Neuronal stem cell (in vitro differentiated cells): ENCODE results near the gene TMEM63C.

ENCODE experiments used
- DNase-seq: peaks from one replicate; pipeline ENCODE4 v3.0.0-alpha.2; 2013; ENCODE audit warnings: low spot score
- H2AFZ ChIP-seq: one replicate; pipeline ENCODE4 v1.6.1; 2013; ENCODE audit warnings: mild to moderate bottlenecking, low read length, inconsistent platforms
- H2AK5ac ChIP-seq: 2 replicates; pipeline ENCODE4 v1.6.1; 2013; ENCODE audit warnings: low read depth, mild to moderate bottlenecking, inconsistent platforms, low read length, moderate library complexity, mixed read lengths
- H2BK120ac ChIP-seq: 2 replicates; pipeline ENCODE4 v1.6.1; 2013; ENCODE audit warnings: low read depth, mild to moderate bottlenecking, inconsistent platforms, low read length, moderate library complexity, mixed read lengths
- H2BK12ac ChIP-seq: one replicate; pipeline ENCODE4 v1.6.1; 2013; ENCODE audit warnings: low read length, inconsistent platforms
- H2BK15ac ChIP-seq: 2 replicates; pipeline ENCODE4 v1.6.1; 2013; ENCODE audit warnings: mild to moderate bottlenecking, low read length, inconsistent platforms, mixed read lengths
- H2BK5ac ChIP-seq: one replicate; pipeline ENCODE4 v1.6.1; 2013; ENCODE audit warnings: inconsistent platforms, mild to moderate bottlenecking, low read length, moderate library complexity
- H3K14ac ChIP-seq: one replicate; pipeline ENCODE4 v1.6.1; 2013; ENCODE audit warnings: low read length, inconsistent platforms
- H3K18ac ChIP-seq: 2 replicates; pipeline ENCODE4 v1.6.1; 2013; ENCODE audit warnings: low read length, inconsistent platforms
- H3K23ac ChIP-seq: 2 replicates; pipeline ENCODE4 v1.6.1; 2013; ENCODE audit warnings: low read depth, mild to moderate bottlenecking, mixed read lengths, low read length, inconsistent platforms; ENCODE audit not compliant: poor library complexity
- H3K27ac ChIP-seq: replicated peaks from 3 replicates; pipeline ENCODE4 v1.5.1; 2013; ENCODE audit warnings: low read length, inconsistent platforms
- H3K27me3 ChIP-seq, 3 experiments: 2 replicates each; pipeline ENCODE4 v1.6.1; 2013; ENCODE audit warnings: low read length in 3 of 3, mild to moderate bottlenecking in 2 of 3, inconsistent platforms in 1 of 3, low read depth in 1 of 3, mixed read lengths in 1 of 3, moderate library complexity in 1 of 3; ENCODE audit not compliant: control insufficient read depth in 3 of 3, insufficient read depth in 3 of 3
- H3K36me3 ChIP-seq, 2 donors: replicated peaks in 1 of 2; 2 replicates each; pipeline ENCODE4 v1.6.1; 2013; ENCODE audit warnings: low read length in 2 of 2; ENCODE audit not compliant: control insufficient read depth in 2 of 2, insufficient read depth in 2 of 2
- H3K4ac ChIP-seq: 2 replicates; pipeline ENCODE4 v1.6.1; 2013; ENCODE audit warnings: inconsistent platforms, mild to moderate bottlenecking, low read length, moderate library complexity
- H3K4me1 ChIP-seq, 2 donors: 1 replicate in 1 of 2; 2 replicates in 1 of 2; pipeline ENCODE4 v1.6.1; 2013; ENCODE audit warnings: low read length in 2 of 2, low read depth in 1 of 2; ENCODE audit not compliant: control insufficient read depth in 2 of 2, insufficient read depth in 1 of 2
- H3K4me2 ChIP-seq: one replicate; pipeline ENCODE4 v1.6.1; 2013; ENCODE audit warnings: mild to moderate bottlenecking, low read length, inconsistent platforms; ENCODE audit not compliant: insufficient read depth, poor library complexity, severe bottlenecking
- H3K4me3 ChIP-seq, 2 donors: 2 replicates each; pipeline ENCODE4 v1.5.1; 2013; ENCODE audit warnings: low read length in 2 of 2, mild to moderate bottlenecking in 2 of 2, inconsistent platforms in 1 of 2, moderate library complexity in 1 of 2
- H3K79me1 ChIP-seq: one replicate; pipeline ENCODE4 v1.6.1; 2013; ENCODE audit warnings: low read depth, mild to moderate bottlenecking, inconsistent platforms, low read length, moderate library complexity
- H3K9ac ChIP-seq: one replicate; pipeline ENCODE4 v1.6.1; 2013; ENCODE audit warnings: mild to moderate bottlenecking, low read depth, low read length, inconsistent platforms; ENCODE audit not compliant: poor library complexity
- H3K9me3 ChIP-seq, 2 donors: replicated peaks in 1 of 2; 2 replicates each; pipeline versions ENCODE3 to v1.6.1; 2013; ENCODE audit warnings: low read length in 2 of 2, mild to moderate bottlenecking in 2 of 2, inconsistent platforms in 1 of 2, low read depth in 1 of 2, mixed read lengths in 1 of 2, moderate library complexity in 1 of 2; ENCODE audit not compliant: control insufficient read depth in 2 of 2, insufficient read depth in 1 of 2
- H4K8ac ChIP-seq: one replicate; pipeline ENCODE4 v1.6.1; 2013; ENCODE audit warnings: low read depth, mild to moderate bottlenecking, inconsistent platforms, low read length, moderate library complexity
- H4K91ac ChIP-seq: one replicate; pipeline ENCODE4 v1.6.1; 2013; ENCODE audit warnings: low read length, low read depth, mild to moderate bottlenecking, inconsistent platforms; ENCODE audit not compliant: poor library complexity
- WGBS, 2 donors: extraction: QIAGEN DNeasy Blood & Tissue Kit; methylation state at CpG; one replicate each; pipeline ENCODE4 v1.1.7; 2013; ENCODE audit warnings: missing lambda C conversion rate in 2 of 2, mixed read lengths in 1 of 2; ENCODE audit not compliant: insufficient read length in 2 of 2, insufficient replicate concordance in 1 of 2; ENCODE audit errors: extremely low coverage in 2 of 2; 5-methylcytosine and 5-hydroxymethylcytosine counted together

The TMEM63C gene

GRCh38 chr14:77246784-77247183 lies 65.2 kb downstream of the TMEM63C start:
- H2BK120ac ChIP-seq, result no peak overlapping the region
- H3K4me3 ChIP-seq, result no peak overlapping the region
- H3K4me1 ChIP-seq, result peaks cover 0 to 2% of the 10 kb centered on the region in 2 donors
- H4K8ac ChIP-seq, result no peak overlapping the region
- H3K79me1 ChIP-seq, result peaks cover 2% of the 10 kb centered on the region
- H3K4me2 ChIP-seq, result no peak overlapping the region
- no peak overlapping the region for H3K27ac ChIP-seq
- no CpG with 5 or more reads among the region's 1 CpG for WGBS, 2 donors
- H2AFZ ChIP-seq, result no peak overlapping the region
- H3K4ac ChIP-seq, result no peak overlapping the region
- no peak overlapping the region for H3K23ac ChIP-seq
- no peak overlapping the region for H3K18ac ChIP-seq
- H3K14ac ChIP-seq, result no peak overlapping the region
- no peak overlapping the region for H2BK5ac ChIP-seq
- H2AK5ac ChIP-seq, result no peak overlapping the region
- no peak overlapping the region for H2BK12ac ChIP-seq
- peaks cover 0 to 10% (median 0%) of the 10 kb centered on the region in 3 experiments for H3K27me3 ChIP-seq
- H2BK15ac ChIP-seq, result no peak overlapping the region
- peaks cover 0 to 2% of the 10 kb centered on the region in 2 donors for H3K9me3 ChIP-seq
- no peak for DNase-seq
- no peak overlapping the region for H3K9ac ChIP-seq
- no peak overlapping the region for H4K91ac ChIP-seq
- H3K36me3 ChIP-seq, result peaks cover 0 to 2% of the 10 kb centered on the region in 2 donors

DNA sequence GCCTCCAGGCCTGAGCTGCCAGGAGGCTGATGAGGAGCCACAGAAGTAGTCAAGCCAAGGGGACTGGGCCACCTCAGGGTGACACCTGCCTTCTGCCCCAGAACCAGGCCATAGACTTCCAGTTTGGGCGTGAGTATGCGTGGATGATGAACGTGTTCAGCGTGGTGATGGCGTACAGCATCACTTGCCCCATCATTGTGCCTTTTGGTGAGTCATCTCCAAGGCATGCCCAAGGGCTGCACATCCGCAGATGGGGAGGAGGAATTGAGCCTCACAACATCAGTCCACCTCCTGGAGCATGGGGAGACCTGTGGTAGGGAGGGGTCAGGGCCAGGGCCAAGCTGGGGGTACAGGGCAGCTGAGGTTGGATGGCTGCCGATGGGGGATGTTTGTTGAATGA lies 67.1 kb downstream of the TMEM63C start:
- peaks cover 0 to under 1% of the 10 kb centered on the region in 2 donors for H3K36me3 ChIP-seq
- no peak overlapping the region for H2AK5ac ChIP-seq
- no peak for DNase-seq
- H2BK120ac ChIP-seq, result no peak overlapping the region
- peaks cover 0 to under 1% of the 10 kb centered on the region in 2 donors for H3K9me3 ChIP-seq
- H3K4ac ChIP-seq, result no peak overlapping the region
- no peak overlapping the region for H3K23ac ChIP-seq
- peak overlapping the region; percentile 21 for H3K18ac ChIP-seq
- no CpG with 5 or more reads among the region's 7 CpGs for WGBS, 2 donors
- peak overlapping the region in 1 of 2 donors; percentile 62 for H3K4me3 ChIP-seq
- no peak overlapping the region for H4K8ac ChIP-seq
- no peak overlapping the region for H3K4me2 ChIP-seq
- H3K27ac ChIP-seq, result no peak overlapping the region
- peaks cover 0 to under 1% of the 10 kb centered on the region in 2 donors for H3K4me1 ChIP-seq
- no peak overlapping the region for H3K14ac ChIP-seq
- H2AFZ ChIP-seq, result no peak overlapping the region
- no peak overlapping the region for H4K91ac ChIP-seq
- H3K27me3 ChIP-seq, result peaks cover 0 to 11% (median 0%) of the 10 kb centered on the region in 3 experiments
- no peak overlapping the region for H3K9ac ChIP-seq
- no peak overlapping the region for H2BK12ac ChIP-seq
- no peak overlapping the region for H2BK5ac ChIP-seq
- H3K79me1 ChIP-seq, result peaks cover 2% of the 10 kb centered on the region
- H2BK15ac ChIP-seq, result no peak overlapping the region

GRCh38 chr14:77249286-77249685 lies 67.7 kb downstream of the TMEM63C start:
- H3K4me1 ChIP-seq, result no peaks in the 10 kb centered on the region
- H3K9ac ChIP-seq, result no peak overlapping the region
- no peak overlapping the region for H2BK5ac ChIP-seq
- H2AK5ac ChIP-seq, result no peak overlapping the region
- no peak overlapping the region for H2AFZ ChIP-seq
- no peaks in the 10 kb centered on the region for H3K36me3 ChIP-seq
- peaks cover 0 to 10% (median 0%) of the 10 kb centered on the region in 3 experiments for H3K27me3 ChIP-seq
- H3K14ac ChIP-seq, result no peak overlapping the region
- no peak overlapping the region for H3K4me3 ChIP-seq
- H2BK120ac ChIP-seq, result no peak overlapping the region
- H3K79me1 ChIP-seq, result no peaks in the 10 kb centered on the region
- no peak for DNase-seq
- H4K91ac ChIP-seq, result no peak overlapping the region
- no peak overlapping the region for H4K8ac ChIP-seq
- WGBS, 2 donors, result no CpG with 5 or more reads among the region's 7 CpGs
- no peaks in the 10 kb centered on the region for H3K9me3 ChIP-seq
- H3K18ac ChIP-seq, result no peak overlapping the region
- no peak overlapping the region for H3K4me2 ChIP-seq
- H2BK15ac ChIP-seq, result no peak overlapping the region
- H3K23ac ChIP-seq, result no peak overlapping the region
- no peak overlapping the region for H2BK12ac ChIP-seq
- no peak overlapping the region for H3K27ac ChIP-seq
- no peak overlapping the region for H3K4ac ChIP-seq

DNA sequence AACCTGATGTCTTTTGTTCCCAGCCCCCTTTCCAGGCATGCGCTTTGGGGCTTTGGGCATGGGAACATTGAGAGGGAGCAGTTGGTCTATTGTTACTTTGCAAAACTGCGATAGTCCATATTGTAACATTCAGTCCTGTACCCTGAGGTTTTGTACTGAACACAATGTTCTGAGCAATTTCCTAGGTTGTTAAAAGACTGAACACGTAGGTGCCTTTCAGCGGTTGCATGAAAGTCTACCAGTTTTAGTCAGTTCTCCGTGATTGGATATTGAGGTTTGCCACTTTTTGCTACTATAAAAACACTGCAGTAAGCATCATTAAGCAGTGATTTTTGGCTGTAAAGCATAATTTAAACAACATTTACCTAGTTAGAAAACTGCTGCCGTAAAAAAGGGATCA lies 69.3 kb downstream of the TMEM63C start:
- H3K23ac ChIP-seq, result no peak overlapping the region
- no peak overlapping the region for H3K4me2 ChIP-seq
- H3K27me3 ChIP-seq, result peaks cover 0 to 12% (median 0%) of the 10 kb centered on the region in 3 experiments
- no peak overlapping the region for H3K4me3 ChIP-seq
- H3K27ac ChIP-seq, result no peak overlapping the region
- no peak overlapping the region for H2AK5ac ChIP-seq
- H4K91ac ChIP-seq, result no peak overlapping the region
- no peak overlapping the region for H3K4ac ChIP-seq
- H3K14ac ChIP-seq, result no peak overlapping the region
- H2BK5ac ChIP-seq, result no peak overlapping the region
- H3K18ac ChIP-seq, result no peak overlapping the region
- no peak overlapping the region for H2BK120ac ChIP-seq
- no peaks in the 10 kb centered on the region for H3K36me3 ChIP-seq
- no peak for DNase-seq
- no peak overlapping the region for H4K8ac ChIP-seq
- no peak overlapping the region for H2BK12ac ChIP-seq
- H3K4me1 ChIP-seq, result no peaks in the 10 kb centered on the region
- H2BK15ac ChIP-seq, result no peak overlapping the region
- no peaks in the 10 kb centered on the region for H3K9me3 ChIP-seq
- no peak overlapping the region for H2AFZ ChIP-seq
- no peaks in the 10 kb centered on the region for H3K79me1 ChIP-seq
- no CpG with 5 or more reads among the region's 6 CpGs for WGBS, 2 donors
- H3K9ac ChIP-seq, result no peak overlapping the region
